OCI-LY7 (cell line): ENCODE measurements around the gene KCTD4.

Source experiments
- EZH2phosphoT487 ChIP-seq: fragments of 200-600 bp; sonication (generic); IDR thresholded peaks from 2 replicates; pipeline ENCODE4 v1.6.1; 2018; ENCODE audit warnings: low read depth, borderline replicate concordance, mild to moderate bottlenecking, mixed run types, antibody characterized with exemption, low read length, moderate library complexity, mixed read lengths
- TF ChIP-seq, protein P1 (sequence below): fragments of 200-600 bp; sonication (generic); conservative IDR thresholded peaks from 2 replicates; pipeline ENCODE4 v1.5.1; 2014; ENCODE audit warnings: mild to moderate bottlenecking, antibody characterized with exemption, low read length, moderate library complexity, mixed read lengths

DNA sequence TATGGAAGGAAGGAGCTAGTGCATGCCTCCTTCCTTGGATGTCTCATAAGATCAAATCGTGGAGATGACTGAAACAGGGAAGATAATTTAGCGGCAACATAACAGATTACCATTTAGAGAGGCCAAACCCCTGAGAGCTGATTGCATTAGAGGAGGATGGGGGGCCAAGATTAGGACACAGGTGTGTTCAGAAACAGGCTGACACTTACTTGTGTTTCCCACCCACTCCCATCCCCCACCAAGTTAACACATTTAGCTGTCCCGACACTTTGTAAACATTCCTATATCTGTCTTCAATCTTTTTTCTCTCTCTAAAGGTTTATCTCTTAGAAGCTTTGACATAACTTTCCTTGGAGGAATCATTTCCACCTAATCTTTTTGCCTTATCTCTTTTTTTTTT, 48.8 kb upstream of the KCTD4 start:
- TF ChIP-seq, protein P1, sequence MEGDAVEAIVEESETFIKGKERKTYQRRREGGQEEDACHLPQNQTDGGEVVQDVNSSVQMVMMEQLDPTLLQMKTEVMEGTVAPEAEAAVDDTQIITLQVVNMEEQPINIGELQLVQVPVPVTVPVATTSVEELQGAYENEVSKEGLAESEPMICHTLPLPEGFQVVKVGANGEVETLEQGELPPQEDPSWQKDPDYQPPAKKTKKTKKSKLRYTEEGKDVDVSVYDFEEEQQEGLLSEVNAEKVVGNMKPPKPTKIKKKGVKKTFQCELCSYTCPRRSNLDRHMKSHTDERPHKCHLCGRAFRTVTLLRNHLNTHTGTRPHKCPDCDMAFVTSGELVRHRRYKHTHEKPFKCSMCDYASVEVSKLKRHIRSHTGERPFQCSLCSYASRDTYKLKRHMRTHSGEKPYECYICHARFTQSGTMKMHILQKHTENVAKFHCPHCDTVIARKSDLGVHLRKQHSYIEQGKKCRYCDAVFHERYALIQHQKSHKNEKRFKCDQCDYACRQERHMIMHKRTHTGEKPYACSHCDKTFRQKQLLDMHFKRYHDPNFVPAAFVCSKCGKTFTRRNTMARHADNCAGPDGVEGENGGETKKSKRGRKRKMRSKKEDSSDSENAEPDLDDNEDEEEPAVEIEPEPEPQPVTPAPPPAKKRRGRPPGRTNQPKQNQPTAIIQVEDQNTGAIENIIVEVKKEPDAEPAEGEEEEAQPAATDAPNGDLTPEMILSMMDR = no peak
- TF ChIP-seq EZH2phosphoT487 = no peak
